ENCODE measurements around the gene SDHB.

DNA sequence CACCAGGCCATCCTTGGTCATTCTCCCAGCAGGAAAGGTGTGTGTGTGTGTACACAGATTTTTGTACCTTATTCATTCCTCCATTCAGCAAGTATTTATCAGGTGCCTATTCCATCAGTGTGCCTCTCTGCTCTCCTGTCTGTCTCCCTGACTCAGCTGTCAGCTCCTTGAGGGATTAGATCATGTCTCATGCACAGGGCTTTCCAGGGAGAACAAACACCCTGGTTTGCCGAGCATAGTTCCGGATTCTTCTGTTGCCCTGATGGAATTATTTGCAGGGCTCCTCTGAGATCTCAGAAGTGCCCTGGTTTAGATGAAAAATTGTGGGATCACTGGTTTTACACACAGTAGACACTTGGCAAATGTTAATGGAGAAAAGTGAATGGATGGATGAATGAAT, 8.1 kb upstream of the SDHB start:
- TF ChIP-seq, protein P1, sequence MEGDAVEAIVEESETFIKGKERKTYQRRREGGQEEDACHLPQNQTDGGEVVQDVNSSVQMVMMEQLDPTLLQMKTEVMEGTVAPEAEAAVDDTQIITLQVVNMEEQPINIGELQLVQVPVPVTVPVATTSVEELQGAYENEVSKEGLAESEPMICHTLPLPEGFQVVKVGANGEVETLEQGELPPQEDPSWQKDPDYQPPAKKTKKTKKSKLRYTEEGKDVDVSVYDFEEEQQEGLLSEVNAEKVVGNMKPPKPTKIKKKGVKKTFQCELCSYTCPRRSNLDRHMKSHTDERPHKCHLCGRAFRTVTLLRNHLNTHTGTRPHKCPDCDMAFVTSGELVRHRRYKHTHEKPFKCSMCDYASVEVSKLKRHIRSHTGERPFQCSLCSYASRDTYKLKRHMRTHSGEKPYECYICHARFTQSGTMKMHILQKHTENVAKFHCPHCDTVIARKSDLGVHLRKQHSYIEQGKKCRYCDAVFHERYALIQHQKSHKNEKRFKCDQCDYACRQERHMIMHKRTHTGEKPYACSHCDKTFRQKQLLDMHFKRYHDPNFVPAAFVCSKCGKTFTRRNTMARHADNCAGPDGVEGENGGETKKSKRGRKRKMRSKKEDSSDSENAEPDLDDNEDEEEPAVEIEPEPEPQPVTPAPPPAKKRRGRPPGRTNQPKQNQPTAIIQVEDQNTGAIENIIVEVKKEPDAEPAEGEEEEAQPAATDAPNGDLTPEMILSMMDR (conservative IDR thresholded peaks at IDR 0.05): no peak
- no peak for TF ChIP-seq ZFX (IDR thresholded peaks at IDR 0.05)

All from C4-2B (cell line).